HG03442 (cell line): ENCODE data around the gene BTNL8.
"Not testable (repeated sequence)": the region's sequence is repeated elsewhere in the genome, so short reads cannot be mapped to it uniquely, and the experiment has no call there.

ENCODE experiments used
- ATAC-seq: cut with Tn5 transposase; IDR thresholded peaks from one replicate; pipeline ENCODE4 v1.9.1; 2021; ENCODE audit warnings: mild to moderate bottlenecking, moderate library complexity; ENCODE audit not compliant: unreplicated experiment

BTNL8 gene

GRCh38 chr5:180874804-180875582, 24.0 kb upstream of the BTNL8 start:
- ATAC-seq, result no peak

GRCh38 chr5:180875860-180876426, 23.0 kb upstream of the BTNL8 start:
- ATAC-seq, result no peak

GRCh38 chr5:180885845-180886529, 13.0 kb upstream of the BTNL8 start:
- ATAC-seq, result not testable (repeated sequence)

GRCh38 chr5:180889381-180889780, 9.6 kb upstream of the BTNL8 start:
- ATAC-seq, result no peak

- ATAC-seq, result not testable (repeated sequence)
These were observed 3.6 kb upstream of the BTNL8 start for GRCh38 chr5:180895330-180895729.

- no peak for ATAC-seq
These were observed 1.2 kb downstream of the BTNL8 start for GRCh38 chr5:180900178-180900577.

- ATAC-seq, result no peak
These were observed 2.5 kb downstream of the BTNL8 start for GRCh38 chr5:180901319-180902009.

GRCh38 chr5:180908400-180908799, 9.4 kb downstream of the BTNL8 start:
- ATAC-seq, result no peak

GRCh38 chr5:180908998-180909731, 10.2 kb downstream of the BTNL8 start:
- ATAC-seq, result no peak

- ATAC-seq, result no peak
These were observed 10.8 kb downstream of the BTNL8 start for GRCh38 chr5:180909782-180910181.

GRCh38 chr5:180910182-180910581, 11.2 kb downstream of the BTNL8 start:
- ATAC-seq, result no peak

- ATAC-seq, result no peak
These were observed 11.8 kb downstream of the BTNL8 start for GRCh38 chr5:180910735-180911134.

- no peak for ATAC-seq
These were observed 15.7 kb downstream of the BTNL8 start for GRCh38 chr5:180914646-180915045.

- no peak for ATAC-seq
These were observed 17.0 kb downstream of the BTNL8 start for GRCh38 chr5:180915924-180916323.

GRCh38 chr5:180918380-180918779, 19.4 kb downstream of the BTNL8 start:
- no peak for ATAC-seq

- no peak for ATAC-seq
These were observed 21.8 kb downstream of the BTNL8 start for GRCh38 chr5:180920710-180921109.

GRCh38 chr5:180922932-180923331, 24.0 kb downstream of the BTNL8 start:
- ATAC-seq, result no peak

GRCh38 chr5:180932660-180933059, 33.7 kb downstream of the BTNL8 start:
- ATAC-seq, result no peak

GRCh38 chr5:180935203-180935602, 36.2 kb downstream of the BTNL8 start:
- ATAC-seq, result no peak

GRCh38 chr5:180938294-180938693, 39.3 kb downstream of the BTNL8 start:
- no peak for ATAC-seq
